GM12874 (cell line): ENCODE results near the gene STK35.

ENCODE experiments used
- TF ChIP-seq, protein P1 (sequence below): IDR thresholded peaks from 2 replicates; pipeline ENCODE4 v1.5.1; 2011; ENCODE audit warnings: low read depth, mild to moderate bottlenecking, control low read depth, low read length, moderate library complexity; ENCODE audit not compliant: insufficient read depth

The STK35 gene

DNA sequence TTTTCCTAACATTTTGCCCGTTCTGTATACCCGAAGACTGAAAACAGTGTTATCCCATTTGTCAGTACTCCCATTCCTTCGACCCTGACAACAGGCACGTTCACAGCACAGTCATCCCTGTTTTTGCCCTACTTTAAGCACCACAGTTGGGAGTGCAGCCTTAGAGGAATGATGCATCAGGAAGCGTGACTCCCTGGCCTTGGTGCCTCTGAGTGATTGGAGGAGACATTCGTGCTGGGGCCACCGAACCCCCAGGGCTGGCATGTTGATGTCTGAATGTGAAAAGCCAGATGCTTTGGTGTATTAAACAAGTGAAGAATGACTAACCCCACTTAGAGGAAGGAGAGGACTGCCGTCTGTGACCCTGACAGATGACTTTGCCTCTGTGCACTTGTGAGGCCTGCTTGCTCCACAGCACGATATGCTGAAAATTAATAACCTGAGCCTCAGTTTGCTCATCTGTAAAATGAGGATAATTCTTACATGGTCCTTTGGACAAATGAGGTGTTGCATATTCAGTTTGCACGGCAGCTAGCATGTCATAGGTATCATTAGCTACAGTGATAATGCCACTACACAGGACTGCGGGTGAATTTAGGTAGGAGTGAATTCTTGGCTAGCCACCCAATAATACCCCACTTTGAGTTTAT, 36.0 kb downstream of the STK35 start:
- TF ChIP-seq, protein P1, sequence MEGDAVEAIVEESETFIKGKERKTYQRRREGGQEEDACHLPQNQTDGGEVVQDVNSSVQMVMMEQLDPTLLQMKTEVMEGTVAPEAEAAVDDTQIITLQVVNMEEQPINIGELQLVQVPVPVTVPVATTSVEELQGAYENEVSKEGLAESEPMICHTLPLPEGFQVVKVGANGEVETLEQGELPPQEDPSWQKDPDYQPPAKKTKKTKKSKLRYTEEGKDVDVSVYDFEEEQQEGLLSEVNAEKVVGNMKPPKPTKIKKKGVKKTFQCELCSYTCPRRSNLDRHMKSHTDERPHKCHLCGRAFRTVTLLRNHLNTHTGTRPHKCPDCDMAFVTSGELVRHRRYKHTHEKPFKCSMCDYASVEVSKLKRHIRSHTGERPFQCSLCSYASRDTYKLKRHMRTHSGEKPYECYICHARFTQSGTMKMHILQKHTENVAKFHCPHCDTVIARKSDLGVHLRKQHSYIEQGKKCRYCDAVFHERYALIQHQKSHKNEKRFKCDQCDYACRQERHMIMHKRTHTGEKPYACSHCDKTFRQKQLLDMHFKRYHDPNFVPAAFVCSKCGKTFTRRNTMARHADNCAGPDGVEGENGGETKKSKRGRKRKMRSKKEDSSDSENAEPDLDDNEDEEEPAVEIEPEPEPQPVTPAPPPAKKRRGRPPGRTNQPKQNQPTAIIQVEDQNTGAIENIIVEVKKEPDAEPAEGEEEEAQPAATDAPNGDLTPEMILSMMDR = no peak

DNA sequence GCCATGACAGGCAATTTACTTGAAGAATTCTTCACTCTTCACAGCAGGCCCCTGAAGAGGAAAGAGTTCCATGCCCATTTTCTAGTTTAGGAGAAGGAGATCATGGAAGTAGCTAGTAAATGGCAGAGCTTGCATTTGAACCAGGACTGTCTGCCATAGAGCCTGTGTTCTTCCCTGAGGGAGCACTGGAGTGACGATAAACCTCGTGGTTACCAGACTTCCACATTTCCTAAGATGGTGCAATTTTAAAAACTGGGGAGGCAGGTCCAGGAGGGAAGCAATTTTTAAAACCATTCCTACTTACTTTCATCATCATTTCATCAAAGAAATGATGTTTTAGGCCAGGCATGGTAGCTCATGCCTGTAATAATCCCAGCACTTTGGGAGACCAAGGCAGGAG, 36.8 kb downstream of the STK35 start:
- TF ChIP-seq, protein P1 = no peak

DNA sequence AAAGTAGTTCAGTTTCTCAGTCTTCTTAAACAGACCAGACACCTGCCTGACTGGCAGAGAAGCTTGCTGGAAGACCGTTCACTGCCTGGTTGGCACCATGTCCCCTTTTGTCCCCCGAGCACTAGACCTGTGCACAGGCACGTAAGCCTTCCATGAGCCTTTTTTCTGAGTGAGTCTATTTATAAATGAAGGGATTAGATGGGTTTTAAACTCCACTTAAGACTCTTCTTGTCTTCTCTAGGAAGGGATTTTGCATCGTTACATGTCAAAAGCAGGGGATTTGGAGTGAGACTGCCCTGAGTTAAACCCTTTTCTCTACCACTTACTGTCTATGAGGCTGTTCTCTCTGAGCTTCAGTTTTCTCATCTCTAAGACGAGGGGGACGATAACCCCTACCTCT, 37.6 kb downstream of the STK35 start:
- TF ChIP-seq, protein P1 = no peak

DNA sequence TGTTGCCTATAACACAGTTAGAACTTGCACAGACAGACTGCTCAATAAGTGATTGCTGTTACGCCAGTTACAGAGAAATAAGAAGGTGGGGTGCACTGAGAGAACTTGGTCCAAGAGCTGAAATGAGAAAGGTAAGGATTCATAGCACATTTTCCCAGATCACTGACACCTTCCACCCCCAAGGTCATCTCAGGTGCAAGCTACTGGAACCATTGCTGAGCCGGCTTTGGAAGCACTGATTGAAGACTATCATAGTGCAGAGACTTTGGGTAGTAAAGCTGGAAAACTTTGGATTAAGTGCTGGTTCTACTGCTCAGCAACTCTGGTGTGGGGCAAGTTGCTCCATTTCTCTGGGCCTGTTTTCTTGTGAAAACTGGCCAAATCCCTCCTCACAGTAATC, 38.1 kb downstream of the STK35 start:
- TF ChIP-seq, protein P1 = no peak

DNA sequence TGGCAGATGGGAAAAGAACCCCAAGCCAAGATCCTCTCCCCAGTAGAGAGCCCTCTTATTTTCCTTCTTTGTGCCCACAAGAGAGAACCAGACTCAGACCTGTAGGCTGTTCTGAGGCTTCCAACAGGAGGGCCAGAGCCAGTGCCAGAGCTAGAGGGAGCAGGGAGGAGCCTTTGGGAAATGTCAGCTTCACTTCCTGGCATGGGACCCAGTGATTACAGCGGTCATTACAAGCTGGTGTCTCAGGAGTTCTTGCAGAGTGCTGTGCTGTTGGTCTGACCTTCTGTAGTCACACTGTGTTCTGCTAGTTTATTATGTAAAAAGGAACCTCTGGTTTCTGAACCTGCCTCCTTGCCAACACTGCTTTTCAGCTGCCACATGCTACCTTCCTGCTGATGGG, 38.9 kb downstream of the STK35 start:
- TF ChIP-seq, protein P1 = no peak

DNA sequence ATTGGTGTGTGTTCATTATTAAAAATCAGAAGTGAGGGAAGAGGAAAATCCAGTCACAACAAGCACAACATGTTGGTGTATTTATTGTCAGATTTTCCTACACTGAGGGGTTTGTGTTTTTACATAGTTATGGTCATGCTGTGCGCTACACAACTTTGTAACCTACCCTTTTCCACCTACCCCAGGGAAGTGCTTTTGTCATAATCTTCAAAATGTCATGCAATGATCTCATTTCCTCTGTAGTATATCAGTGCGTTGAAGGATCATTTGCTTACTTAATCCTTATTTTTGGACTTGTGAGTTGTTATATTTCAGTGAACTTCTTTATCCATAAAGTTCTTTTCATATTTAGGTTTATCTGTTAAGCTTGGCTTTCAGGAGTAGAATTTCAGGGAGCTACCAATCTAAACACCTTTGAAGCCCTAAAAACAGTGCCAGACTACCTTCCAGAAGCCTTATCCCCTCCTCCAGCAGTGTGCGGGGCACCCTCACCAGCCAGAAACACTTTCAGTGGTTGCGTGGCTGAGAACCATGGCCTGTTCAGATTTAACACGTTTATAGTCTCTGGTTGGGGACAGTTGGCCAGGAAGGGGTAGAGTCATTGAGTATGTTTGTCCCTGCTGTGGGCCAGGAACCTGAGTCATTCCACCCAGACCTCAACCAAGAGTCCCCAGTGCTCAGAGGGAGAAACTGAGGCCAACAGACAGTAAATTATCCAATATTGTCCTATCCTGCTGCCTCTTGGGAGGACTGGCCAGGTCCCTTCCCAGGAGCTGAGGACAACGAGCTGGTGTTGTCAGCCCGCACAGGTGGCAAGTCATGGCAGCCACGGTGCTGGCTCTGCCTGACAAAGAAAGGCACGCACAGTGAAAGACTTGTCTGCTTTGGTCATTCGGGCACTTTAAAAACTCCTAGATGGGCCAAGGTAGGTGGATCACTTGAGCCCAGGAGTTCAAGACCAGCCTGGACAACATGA, 40.3 kb downstream of the STK35 start:
- TF ChIP-seq, protein P1 = no peak

DNA sequence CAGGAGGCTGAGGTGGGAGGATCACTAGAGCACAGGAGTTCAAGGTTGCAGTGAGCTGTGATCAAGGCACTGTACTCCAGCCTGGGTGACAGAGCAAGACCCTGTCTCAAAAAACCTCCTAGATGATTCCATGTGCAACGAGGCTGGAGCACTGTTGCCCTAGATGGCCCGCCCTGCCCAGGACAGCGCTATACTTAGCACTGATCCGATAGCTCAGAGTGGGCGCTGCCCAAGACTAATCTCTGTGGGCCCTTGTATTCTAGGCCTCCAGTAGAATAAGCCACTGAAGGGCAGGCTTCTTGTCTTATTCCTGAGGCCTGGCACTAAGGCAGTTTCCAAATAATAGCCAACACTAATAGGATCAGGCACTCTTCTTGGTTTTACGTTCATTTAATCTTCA, 41.0 kb downstream of the STK35 start:
- TF ChIP-seq, protein P1 = no peak
